HG03575 (cell line): ENCODE results near the gene PLIN5.

Experiments
- ATAC-seq: cut with Tn5 transposase; IDR thresholded peaks from one replicate; pipeline ENCODE4 v1.9.1; 2021; ENCODE audit not compliant: unreplicated experiment, insufficient number of reproducible peaks, low FRiP score; ENCODE audit errors: extremely low read depth

The PLIN5 gene

DNA sequence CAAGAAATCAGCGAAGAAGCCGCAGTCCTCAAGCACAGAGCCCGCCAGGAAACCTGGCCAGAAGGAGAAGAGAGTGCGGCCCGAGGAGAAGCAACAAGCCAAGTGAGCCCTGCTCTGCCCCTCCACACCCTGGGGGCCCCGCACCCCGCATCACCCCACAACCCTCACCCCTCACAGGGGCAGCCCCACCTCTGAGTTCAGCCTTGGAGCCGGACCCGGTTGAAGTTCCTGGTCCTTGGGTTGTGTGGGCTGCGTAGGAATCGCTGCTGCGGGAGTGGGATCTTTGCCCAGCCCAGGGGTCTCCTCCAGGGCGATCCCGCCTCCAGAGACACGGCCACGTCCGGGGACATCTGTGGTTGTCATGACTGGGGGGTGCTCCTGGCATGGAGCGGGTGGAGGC is 38.7 kb downstream of the PLIN5 start:
- ATAC-seq, result no peak

- no peak for ATAC-seq
Observed at GRCh38 chr19:4495471-4495870, 39.6 kb downstream of the PLIN5 start.

DNA sequence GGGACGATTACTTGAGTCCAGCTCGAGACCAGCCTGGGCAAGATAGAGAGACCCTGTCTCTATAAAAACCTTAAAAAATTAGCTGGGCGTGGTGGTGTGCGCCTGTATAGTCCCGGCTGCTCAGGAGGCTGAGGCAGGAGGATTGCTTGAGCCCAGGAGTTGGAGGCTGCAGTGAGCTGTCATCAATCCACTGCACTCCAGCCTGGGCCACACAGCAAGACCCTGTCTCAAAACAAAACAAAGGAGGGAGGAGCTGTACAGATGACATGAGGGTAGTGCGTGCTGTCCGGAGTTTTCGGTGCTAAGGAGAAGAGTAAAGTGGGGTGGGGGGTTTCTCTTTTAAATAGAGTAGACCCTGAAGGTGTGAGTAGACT is 40.3 kb downstream of the PLIN5 start:
- no peak for ATAC-seq

DNA sequence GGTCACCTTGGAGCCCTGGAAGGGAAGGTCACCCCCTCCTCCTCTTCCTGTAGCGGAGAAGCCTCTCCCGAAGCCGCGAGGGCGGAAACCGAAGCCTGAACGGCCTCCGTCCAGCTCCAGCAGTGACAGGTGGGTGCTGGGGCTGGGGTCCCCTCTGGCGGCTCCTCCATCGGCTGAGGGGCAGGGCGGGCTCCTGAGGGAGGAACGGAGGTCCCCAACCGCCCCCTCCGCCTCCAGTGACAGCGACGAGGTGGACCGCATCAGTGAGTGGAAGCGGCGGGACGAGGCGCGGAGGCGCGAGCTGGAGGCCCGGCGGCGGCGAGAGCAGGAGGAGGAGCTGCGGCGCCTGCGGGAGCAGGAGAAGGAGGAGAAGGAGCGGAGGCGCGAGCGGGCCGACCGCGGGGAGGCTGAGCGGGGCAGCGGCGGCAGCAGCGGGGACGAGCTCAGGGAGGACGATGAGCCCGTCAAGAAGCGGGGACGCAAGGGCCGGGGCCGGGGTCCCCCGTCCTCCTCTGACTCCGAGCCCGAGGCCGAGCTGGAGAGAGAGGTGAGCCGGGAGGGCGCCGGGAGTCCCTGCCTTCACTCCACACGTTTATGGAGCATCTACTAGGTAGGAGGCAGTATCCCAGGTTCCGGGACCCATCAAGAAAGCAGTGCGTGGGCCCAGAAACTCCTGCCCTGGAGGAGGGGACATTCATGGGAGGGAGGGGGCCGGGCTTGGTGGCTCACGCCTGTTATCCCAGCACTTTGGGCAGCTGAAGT is 40.9 kb downstream of the PLIN5 start:
- ATAC-seq, result no peak

DNA sequence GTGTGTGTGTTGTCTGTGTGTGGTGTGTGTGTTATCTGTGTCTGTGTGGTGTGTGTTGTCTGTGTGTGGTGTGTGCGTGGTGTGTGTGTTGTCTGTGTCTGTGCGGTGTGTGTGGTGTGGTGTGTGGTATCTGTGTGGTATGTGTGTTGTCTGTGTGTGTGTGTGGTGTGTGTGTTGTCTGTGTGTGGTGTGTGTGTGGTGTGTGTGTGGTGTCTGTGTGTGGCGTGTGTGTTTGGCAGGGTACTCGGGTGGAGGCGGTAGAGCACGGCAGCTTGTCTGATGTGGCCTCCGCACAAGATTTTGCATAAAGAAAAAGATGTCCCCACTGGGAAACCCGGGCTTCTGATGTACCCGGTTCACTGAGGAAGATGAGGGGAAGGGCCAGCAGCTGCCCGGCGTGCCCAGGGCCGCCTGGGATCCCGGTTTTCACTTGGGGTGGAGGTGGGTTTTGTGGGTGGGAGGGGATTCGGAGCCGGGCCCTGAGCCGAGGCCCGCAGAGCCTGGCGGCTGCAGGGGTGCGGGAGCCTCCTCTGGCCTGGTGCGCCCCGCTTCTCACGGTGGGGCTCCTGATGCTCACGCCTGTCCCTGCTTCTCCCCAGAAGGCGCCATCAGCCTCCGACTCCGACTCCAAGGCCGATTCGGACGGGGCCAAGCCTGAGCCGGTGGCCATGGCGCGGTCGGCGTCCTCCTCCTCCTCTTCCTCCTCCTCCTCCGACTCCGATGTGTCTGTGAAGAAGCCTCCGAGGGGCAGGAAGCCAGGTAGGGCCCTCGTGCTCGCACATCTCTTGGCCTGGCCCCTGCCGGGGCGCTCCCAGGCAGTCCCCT is 41.7 kb downstream of the PLIN5 start:
- ATAC-seq, result no peak

- ATAC-seq, result no peak
Observed at GRCh38 chr19:4492337-4493103, 42.5 kb downstream of the PLIN5 start.

GRCh38 chr19:4491446-4491845 is 43.6 kb downstream of the PLIN5 start:
- no peak for ATAC-seq

DNA sequence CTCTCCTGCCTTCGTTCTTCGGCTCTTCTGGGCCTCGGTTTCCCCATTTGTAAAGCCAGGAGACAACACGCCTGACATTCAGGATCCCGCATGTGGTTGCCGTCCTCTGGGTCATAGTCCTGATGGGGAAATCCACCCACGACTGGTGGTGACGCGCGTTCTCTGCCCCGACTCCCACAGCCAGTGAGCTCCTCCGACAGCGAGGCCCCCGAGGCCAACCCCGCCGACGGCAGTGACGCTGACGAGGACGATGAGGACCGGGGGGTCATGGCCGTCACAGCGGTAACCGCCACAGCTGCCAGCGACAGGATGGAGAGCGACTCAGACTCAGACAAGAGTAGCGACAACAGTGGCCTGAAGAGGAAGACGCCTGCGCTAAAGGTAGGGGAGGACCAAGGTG is 46.5 kb downstream of the PLIN5 start:
- ATAC-seq, result no peak

DNA sequence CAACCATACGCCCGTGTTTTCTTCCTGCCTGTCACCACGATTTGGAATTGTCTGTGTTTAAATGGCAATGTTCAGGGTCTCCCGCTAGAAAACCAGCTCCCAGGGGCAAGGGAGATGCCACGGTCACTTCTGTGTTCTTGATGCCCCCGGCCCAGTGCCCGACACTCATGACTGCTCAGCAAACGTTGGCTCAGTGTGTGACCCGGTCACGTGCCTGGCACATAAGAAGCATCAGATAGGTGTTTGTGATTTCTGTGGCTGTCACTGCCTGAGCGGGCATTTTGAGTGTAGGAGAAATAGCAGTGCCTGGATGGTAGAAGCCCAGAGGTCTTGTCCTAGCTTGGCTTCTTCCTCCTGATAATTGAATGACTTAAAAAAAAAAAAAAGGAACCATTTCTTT is 47.5 kb downstream of the PLIN5 start:
- ATAC-seq, result no peak

- no peak for ATAC-seq
Observed at GRCh38 chr19:4483385-4483784, 51.6 kb downstream of the PLIN5 start.

GRCh38 chr19:4482721-4483364 is 52.2 kb downstream of the PLIN5 start:
- no peak for ATAC-seq

DNA sequence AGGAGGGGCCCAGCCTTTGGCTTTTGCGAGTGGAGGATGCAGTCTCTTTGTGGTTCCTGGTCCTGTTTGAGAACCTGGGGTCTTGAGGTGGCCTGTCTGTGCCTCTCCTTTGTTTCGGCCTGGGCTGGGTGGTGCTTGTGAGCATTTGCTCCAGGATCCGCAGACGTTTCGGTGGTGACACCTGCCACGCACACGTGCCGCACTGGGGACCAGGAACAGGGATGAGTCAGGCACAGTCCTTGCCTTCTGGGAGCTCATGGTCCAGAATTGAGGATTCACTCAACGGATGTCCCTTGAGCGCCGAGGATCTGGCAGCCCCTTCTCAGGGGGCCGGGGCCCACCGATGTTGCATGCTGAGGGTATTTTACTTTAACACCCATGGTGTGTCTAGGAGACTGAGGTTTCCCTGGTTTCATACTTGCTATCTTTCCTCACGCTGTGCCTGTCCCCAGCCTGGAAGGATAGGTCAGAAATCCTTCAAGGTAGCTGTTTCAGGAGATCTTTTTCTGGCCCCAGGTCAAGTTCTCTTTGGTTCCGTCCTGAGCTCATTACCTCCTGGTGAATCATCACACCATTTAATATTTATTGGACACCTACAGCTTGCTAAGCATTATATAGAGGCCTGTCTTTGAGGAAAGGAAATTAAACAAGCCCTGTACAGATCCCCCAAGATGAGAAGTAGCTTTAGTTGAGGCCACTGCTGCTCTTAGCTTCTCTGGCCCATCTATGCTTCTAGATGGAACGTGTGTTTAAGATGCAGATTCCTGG is 57.8 kb downstream of the PLIN5 start:
- no peak for ATAC-seq

GRCh38 chr19:4474514-4475022 is 60.5 kb downstream of the PLIN5 start:
- ATAC-seq, result no peak

GRCh38 chr19:4473763-4474513 is 61.1 kb downstream of the PLIN5 start:
- no peak for ATAC-seq

GRCh38 chr19:4473011-4473762 is 61.8 kb downstream of the PLIN5 start:
- no peak for ATAC-seq
